WI38 (cell line): ENCODE results near the gene TMEM242.
A peak's percentile ranks its signal among the peaks of the same experiment; 100 is the strongest.

ENCODE experiments used
- H3K4me3 ChIP-seq: 2 replicates; pipeline ENCODE4 v1.5.1; 2011; ENCODE audit warnings: low read depth, mild to moderate bottlenecking, control low read depth, low read length
- CTCF ChIP-seq: IDR thresholded peaks from 2 replicates; pipeline ENCODE4 v1.5.1; 2012; ENCODE audit warnings: low read depth, mild to moderate bottlenecking, control low read depth, low read length

Gene TMEM242

GRCh38 chr6:157323255-157323965 is at the start of gene TMEM242:
Gene TMEM242, minus strand, starts transcription at chr6:157323519. Its CDS starts 20 bp downstream, at chr6:157323499.
- peak within 1 kb of the TSS; percentile 76 for H3K4me3 ChIP-seq
- TF ChIP-seq CTCF: 0 out of 2 replicates have a peak, but pooled peaks have one; percentile 4

DNA sequence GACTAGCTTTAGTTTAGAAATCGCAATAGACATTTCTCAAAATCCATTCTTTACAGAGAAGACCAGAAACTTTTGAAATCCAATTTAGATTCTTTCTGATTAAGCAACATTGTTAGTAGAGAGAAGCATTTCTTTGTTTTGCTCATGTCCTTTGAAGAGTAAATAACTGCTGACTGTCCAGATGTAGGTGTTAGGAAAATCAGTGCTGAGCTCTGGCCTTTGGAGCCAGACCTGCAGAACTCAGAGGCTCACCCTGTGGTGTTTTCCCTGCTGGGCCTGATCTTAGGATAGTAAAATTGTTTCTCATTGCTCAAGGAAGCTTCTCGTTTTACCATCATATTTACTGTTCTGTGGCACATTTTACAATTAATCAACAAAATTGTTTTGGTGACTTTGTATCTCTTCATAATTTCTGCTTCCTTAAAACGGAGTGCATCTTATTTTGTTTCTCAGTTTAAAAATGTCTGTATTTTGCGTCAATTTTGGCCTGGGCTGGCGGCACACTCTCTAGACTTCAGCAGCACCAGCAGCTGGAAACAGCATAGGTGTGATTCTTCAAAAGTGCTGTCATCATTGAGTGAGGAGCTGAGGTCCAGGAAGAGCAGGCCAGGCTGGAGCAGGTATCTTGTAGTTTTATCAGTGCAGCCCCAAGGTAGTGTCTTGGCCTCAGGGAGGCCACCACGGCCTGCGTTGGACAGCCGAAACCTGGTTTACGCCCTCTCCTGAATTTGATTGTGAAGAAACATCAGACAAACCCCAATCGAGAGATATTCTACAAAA is 49.4 kb upstream of the TMEM242 start:
- no peak for TF ChIP-seq CTCF
- H3K4me3 ChIP-seq: no peak overlapping the region

- no peak overlapping the region for H3K4me3 ChIP-seq
- no peak for TF ChIP-seq CTCF
Measured at GRCh38 chr6:157370755-157371154, 47.4 kb upstream of the TMEM242 start.

DNA sequence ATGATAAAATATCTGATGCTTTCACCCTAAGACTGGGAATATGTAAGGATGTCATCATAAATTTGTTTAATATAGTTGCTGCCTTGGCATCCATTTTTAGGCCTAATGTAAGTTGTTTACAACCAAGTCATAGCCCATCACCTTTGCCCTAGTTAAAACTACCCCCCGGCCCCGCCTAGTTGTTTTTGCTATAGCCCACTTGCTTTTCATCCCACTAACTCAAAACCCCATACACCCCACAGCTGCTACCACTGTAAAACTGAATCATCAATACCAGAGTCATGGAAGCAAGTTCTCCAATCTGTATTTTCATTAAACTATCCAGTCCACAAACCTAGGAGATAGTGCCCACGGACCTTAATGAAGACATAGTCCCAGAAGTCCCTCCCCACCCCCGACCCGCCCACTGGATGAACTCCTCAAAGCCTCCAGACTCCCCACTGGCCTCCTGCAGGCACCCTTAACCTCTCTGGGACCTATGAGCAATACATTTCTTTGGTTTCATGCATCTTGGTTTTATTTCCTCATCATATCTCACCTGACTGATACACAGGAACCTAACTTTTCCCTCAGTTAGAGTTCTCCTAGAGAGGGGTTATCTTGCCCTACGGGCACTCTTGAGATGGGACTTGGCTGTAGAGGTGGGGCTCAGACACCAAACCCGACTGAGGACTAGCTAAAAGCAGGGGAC is 45.2 kb upstream of the TMEM242 start:
- no peak for TF ChIP-seq CTCF
- no peak overlapping the region for H3K4me3 ChIP-seq

DNA sequence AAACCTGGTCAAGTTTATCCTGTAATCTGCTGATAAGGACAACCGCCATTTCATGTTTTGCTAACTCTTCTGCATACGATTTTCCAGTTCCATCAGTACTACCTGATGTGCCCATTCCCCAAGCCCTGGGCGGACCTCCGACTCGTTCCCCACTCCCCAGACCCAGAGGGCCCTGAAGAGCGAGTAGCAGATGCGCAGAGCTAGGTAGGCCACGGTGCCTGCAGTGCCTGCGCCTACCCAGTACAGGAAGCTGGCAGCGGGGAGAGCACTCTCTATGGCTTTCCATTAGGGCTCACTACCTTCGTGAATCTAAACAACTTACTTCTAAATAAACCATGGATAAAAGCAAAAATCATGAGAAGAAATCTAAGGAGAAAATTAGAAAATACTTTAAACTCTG is 43.3 kb upstream of the TMEM242 start:
- no peak for TF ChIP-seq CTCF
- no peak overlapping the region for H3K4me3 ChIP-seq

DNA sequence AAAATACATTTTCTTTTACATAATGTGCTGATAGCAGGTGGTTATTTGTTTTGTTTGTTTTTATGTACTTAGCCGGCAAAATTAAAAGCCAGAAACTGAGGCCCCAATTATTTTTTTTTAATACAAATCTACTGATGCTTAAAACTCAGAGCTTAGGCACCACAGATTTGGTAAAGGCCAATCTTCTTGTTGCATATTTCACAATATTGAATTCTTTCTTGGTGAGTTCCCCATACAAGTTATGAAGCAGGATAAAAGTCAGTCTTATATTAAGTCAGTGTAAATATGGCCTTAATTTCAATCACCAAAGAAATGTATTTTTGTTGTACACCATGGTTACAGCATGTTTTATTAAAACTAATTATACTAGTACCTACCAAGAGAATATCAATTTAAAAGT is 41.4 kb upstream of the TMEM242 start:
- no peak for TF ChIP-seq CTCF
- no peak overlapping the region for H3K4me3 ChIP-seq
